GM19351 (cell line): Measurements from ENCODE around the gene SLC16A4.
"Not testable (repeated sequence)": the region's sequence is repeated elsewhere in the genome, so short reads cannot be mapped to it uniquely, and the experiment has no call there.

Experiments
- ATAC-seq: cut with Tn5 transposase; IDR thresholded peaks from one replicate; pipeline ENCODE4 v1.9.1; 2021; ENCODE audit warnings: mild to moderate bottlenecking, moderate library complexity; ENCODE audit not compliant: unreplicated experiment

The SLC16A4 gene

GRCh38 chr1:110409316-110409715, 18.5 kb upstream of the SLC16A4 start:
- ATAC-seq = no peak

GRCh38 chr1:110408488-110408887, 17.7 kb upstream of the SLC16A4 start:
- ATAC-seq = no peak

GRCh38 chr1:110407260-110408210, 16.7 kb upstream of the SLC16A4 start, which contains the start of gene LAMTOR5:
Gene LAMTOR5, minus strand, starts transcription at chr1:110407694. Its CDS starts 74 bp downstream, at chr1:110407620.
- peak; percentile 94 for ATAC-seq

- ATAC-seq = not testable (repeated sequence)
These were observed 15.6 kb upstream of the SLC16A4 start for GRCh38 chr1:110406407-110406806.

- ATAC-seq = no peak
These were observed 13.6 kb upstream of the SLC16A4 start for GRCh38 chr1:110404401-110404800.

- no peak for ATAC-seq
These were observed 13.0 kb upstream of the SLC16A4 start for GRCh38 chr1:110403805-110404204.

GRCh38 chr1:110396259-110396958, 5.6 kb upstream of the SLC16A4 start:
- not testable (repeated sequence) for ATAC-seq

- ATAC-seq = no peak
These were observed 3.6 kb upstream of the SLC16A4 start for GRCh38 chr1:110394493-110394820.

- no peak for ATAC-seq
These were observed 3.1 kb upstream of the SLC16A4 start for GRCh38 chr1:110393691-110394492.

GRCh38 chr1:110393286-110393685, 2.5 kb upstream of the SLC16A4 start:
- no peak for ATAC-seq

GRCh38 chr1:110390096-110390495, 730 bp downstream of the SLC16A4 start:
- ATAC-seq = no peak

GRCh38 chr1:110387048-110387754, 3.6 kb downstream of the SLC16A4 start:
- no peak for ATAC-seq

GRCh38 chr1:110385369-110385768, 5.5 kb downstream of the SLC16A4 start:
- ATAC-seq = no peak

- peak; percentile 77 for ATAC-seq
These were observed 6.1 kb downstream of the SLC16A4 start for GRCh38 chr1:110384581-110385321.

- ATAC-seq = no peak
These were observed 7.4 kb downstream of the SLC16A4 start for GRCh38 chr1:110383251-110383990.

GRCh38 chr1:110380672-110381283, 10.0 kb downstream of the SLC16A4 start:
- no peak for ATAC-seq

GRCh38 chr1:110375490-110375889, 15.3 kb downstream of the SLC16A4 start:
- no peak for ATAC-seq

- no peak for ATAC-seq
These were observed 20.0 kb downstream of the SLC16A4 start for GRCh38 chr1:110370827-110371226.

- no peak for ATAC-seq
These were observed 26.6 kb downstream of the SLC16A4 start for GRCh38 chr1:110364221-110364620.
